ENCODE results near the gene STYXL1.

STYXL1 gene

GRCh38 chr7:75988568-75989499, 59.0 kb downstream of the STYXL1 start:
- ATAC-seq (ENCODE audit: low read depth) (peak; percentile 32), DNase-seq (ENCODE audit: low spot score in 2 of 2) (no peak)
- Mint-ChIP-seq H3K9me3 (no peaks in the 10 kb centered on the region), H3K36me3 (peaks cover 10% of the 10 kb centered on the region), H3K4me1 (peaks cover 18% of the 10 kb centered on the region), H3K27me3 (no peaks in the 10 kb centered on the region), H3K27ac (peak overlapping the region; percentile 28), H3K4me3 (no peak overlapping the region)

GRCh38 chr7:75987805-75988567, 59.8 kb downstream of the STYXL1 start:
- H3K27ac Mint-ChIP-seq = peak overlapping the region; percentile 38
- no peaks in the 10 kb centered on the region for H3K27me3 Mint-ChIP-seq
- DNase-seq (ENCODE audit: low spot score in 2 of 2) (no peak), ATAC-seq (ENCODE audit: low read depth) (no peak)
- H3K9me3 Mint-ChIP-seq = no peaks in the 10 kb centered on the region
- peaks cover 11% of the 10 kb centered on the region for H3K4me1 Mint-ChIP-seq
- peaks cover 12% of the 10 kb centered on the region for H3K36me3 Mint-ChIP-seq
- H3K4me3 Mint-ChIP-seq = no peak overlapping the region

- DNase-seq (ENCODE audit: low spot score in 2 of 2) = no peak
- Mint-ChIP-seq H3K4me3 (no peak overlapping the region), H3K27me3 (no peaks in the 10 kb centered on the region), H3K4me1 (peaks cover 10% of the 10 kb centered on the region), H3K9me3 (no peaks in the 10 kb centered on the region), H3K27ac (peak overlapping the region; percentile 35), H3K36me3 (peaks cover 12% of the 10 kb centered on the region)
- no peak for ATAC-seq (ENCODE audit: low read depth)
These were observed 60.6 kb downstream of the STYXL1 start for GRCh38 chr7:75987026-75987804.

GRCh38 chr7:75986147-75986781, 61.5 kb downstream of the STYXL1 start:
- no peak for ATAC-seq (ENCODE audit: low read depth)
- DNase-seq (ENCODE audit: low spot score in 2 of 2) = no peak
- Mint-ChIP-seq H3K27ac (no peak overlapping the region), H3K27me3 (no peaks in the 10 kb centered on the region), H3K4me1 (peaks cover 10% of the 10 kb centered on the region), H3K4me3 (no peak overlapping the region), H3K9me3 (no peaks in the 10 kb centered on the region), H3K36me3 (peaks cover 14% of the 10 kb centered on the region)

- H3K9me3 Mint-ChIP-seq = no peaks in the 10 kb centered on the region
- no peak overlapping the region for H3K27ac Mint-ChIP-seq
- no peaks in the 10 kb centered on the region for H3K27me3 Mint-ChIP-seq
- no peak for ATAC-seq (ENCODE audit: low read depth)
- DNase-seq (ENCODE audit: low spot score in 2 of 2) = no peak
- H3K36me3 Mint-ChIP-seq = peaks cover 16% of the 10 kb centered on the region
- no peak overlapping the region for H3K4me3 Mint-ChIP-seq
- peaks cover 10% of the 10 kb centered on the region for H3K4me1 Mint-ChIP-seq
These were observed 62.2 kb downstream of the STYXL1 start for GRCh38 chr7:75985518-75986146.

- no peak for ATAC-seq (ENCODE audit: low read depth)
- Mint-ChIP-seq H3K9me3 (no peaks in the 10 kb centered on the region), H3K27me3 (no peaks in the 10 kb centered on the region), H3K27ac (peak overlapping the region; percentile 38), H3K4me3 (no peak overlapping the region), H3K36me3 (peaks cover 18% of the 10 kb centered on the region), H3K4me1 (peaks cover 7% of the 10 kb centered on the region)
- no peak for DNase-seq (ENCODE audit: low spot score in 2 of 2)
These were observed 62.7 kb downstream of the STYXL1 start for GRCh38 chr7:75985009-75985517.

- peak overlapping the region; percentile 38 for H3K27ac Mint-ChIP-seq
- ATAC-seq (ENCODE audit: low read depth) = no peak
- H3K27me3 Mint-ChIP-seq = no peaks in the 10 kb centered on the region
These were observed 63.4 kb downstream of the STYXL1 start for GRCh38 chr7:75984130-75985008.

GRCh38 chr7:75983471-75984129, 64.2 kb downstream of the STYXL1 start:
- ATAC-seq (ENCODE audit: low read depth) (no peak), DNase-seq (ENCODE audit: low spot score in 2 of 2) (no peak)
- peaks cover 2% of the 10 kb centered on the region for H3K4me1 Mint-ChIP-seq
- H3K27me3 Mint-ChIP-seq = no peaks in the 10 kb centered on the region
- peaks cover 20% of the 10 kb centered on the region for H3K36me3 Mint-ChIP-seq
- no peak overlapping the region for H3K4me3 Mint-ChIP-seq
- H3K27ac Mint-ChIP-seq = no peak overlapping the region
- H3K9me3 Mint-ChIP-seq = no peaks in the 10 kb centered on the region

More at GRCh38 chr7:75984130-75985008, 63.4 kb downstream of the STYXL1 start:
- Mint-ChIP-seq H3K4me3 (no peak overlapping the region), H3K4me1 (peaks cover 2% of the 10 kb centered on the region), H3K36me3 (peaks cover 20% of the 10 kb centered on the region), H3K9me3 (no peaks in the 10 kb centered on the region)
- no peak for DNase-seq (ENCODE audit: low spot score in 2 of 2)

- ATAC-seq (ENCODE audit: low read depth) = no peak
- no peak overlapping the region for H3K4me3 Mint-ChIP-seq
- no peaks in the 10 kb centered on the region for H3K27me3 Mint-ChIP-seq
- no peak for DNase-seq (ENCODE audit: low spot score in 2 of 2)
- no peaks in the 10 kb centered on the region for H3K9me3 Mint-ChIP-seq
- H3K27ac Mint-ChIP-seq = no peak overlapping the region
- peaks cover 20% of the 10 kb centered on the region for H3K36me3 Mint-ChIP-seq
- H3K4me1 Mint-ChIP-seq = no peaks in the 10 kb centered on the region
These were observed 65.3 kb downstream of the STYXL1 start for GRCh38 chr7:75982306-75983064.

- Mint-ChIP-seq H3K27ac (no peak overlapping the region), H3K9me3 (no peaks in the 10 kb centered on the region), H3K27me3 (no peaks in the 10 kb centered on the region), H3K4me1 (no peaks in the 10 kb centered on the region), H3K36me3 (peaks cover 16% of the 10 kb centered on the region), H3K4me3 (no peak overlapping the region)
- DNase-seq (ENCODE audit: low spot score in 2 of 2) = no peak
- no peak for ATAC-seq (ENCODE audit: low read depth)
These were observed 66.1 kb downstream of the STYXL1 start for GRCh38 chr7:75981453-75982305.

GRCh38 chr7:75981203-75981452, 66.7 kb downstream of the STYXL1 start:
- no peak overlapping the region for H3K4me3 Mint-ChIP-seq
- no peaks in the 10 kb centered on the region for H3K4me1 Mint-ChIP-seq
- no peak overlapping the region for H3K27ac Mint-ChIP-seq
- H3K27me3 Mint-ChIP-seq = no peaks in the 10 kb centered on the region
- H3K36me3 Mint-ChIP-seq = peaks cover 16% of the 10 kb centered on the region
- ATAC-seq (ENCODE audit: low read depth) (no peak), DNase-seq (ENCODE audit: low spot score in 2 of 2) (no peak)
- no peaks in the 10 kb centered on the region for H3K9me3 Mint-ChIP-seq

Measured in memory B cell (primary cell).